Stimulated activated CD8-positive, alpha-beta memory T cell treated with anti-CD3 and anti-CD28 coated beads, Interleukin-12 subunit alpha, Interleukin-12 subunit beta, amount 100 ng/mL, for 4 hours (primary cell): ENCODE measurements around the gene ORC1.

Source experiments
- DNase-seq: peaks from one replicate; pipeline ENCODE4 v3.0.0-alpha.2; 2020; ENCODE audit warnings: low read depth

Gene ORC1

DNA sequence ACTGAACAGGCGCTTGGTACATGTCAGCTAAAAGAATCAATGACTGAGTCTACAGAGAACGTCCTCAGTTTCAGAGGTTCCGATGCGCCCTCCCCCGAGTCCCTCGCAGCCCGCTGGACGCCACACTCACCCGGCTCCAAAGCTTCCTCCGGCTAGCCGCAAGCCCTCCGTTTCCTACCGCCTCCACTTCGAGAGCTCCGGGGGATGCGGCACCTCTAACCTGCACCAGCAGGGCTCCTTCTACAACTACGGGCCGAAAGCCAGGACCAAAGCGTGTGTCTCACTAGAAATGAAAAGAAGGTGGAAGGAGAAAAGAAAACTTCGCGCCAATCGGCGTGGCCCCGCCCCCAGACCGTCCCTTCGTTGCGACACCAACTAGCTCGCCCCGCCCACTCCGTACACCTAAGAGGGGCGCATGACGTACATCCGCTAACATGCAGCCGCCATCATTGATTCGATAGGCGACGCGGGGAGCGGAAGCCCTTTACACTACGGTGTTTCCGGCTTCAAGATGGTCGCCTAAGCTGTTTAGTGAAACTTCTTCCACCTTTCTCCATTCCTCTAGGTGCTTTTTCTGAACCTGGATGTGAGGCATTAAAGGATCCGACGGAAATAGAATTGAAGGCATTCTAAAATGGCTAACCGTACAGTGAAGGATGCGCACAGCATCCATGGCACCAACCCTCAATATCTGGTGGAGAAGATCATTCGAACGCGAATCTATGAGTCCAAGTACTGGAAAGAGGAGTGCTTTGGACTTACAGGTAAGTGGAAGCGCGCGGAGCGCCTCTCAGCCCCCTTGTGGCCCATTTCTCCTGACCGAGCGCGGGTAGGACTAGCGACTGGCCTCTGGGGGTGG lies at the start of gene ORC1, which contains the start of gene PRPF38A:
TSS of gene ORC1 (minus strand) at position 308 of the 859 bp plus-strand sequence. CDS start 2,200 bp downstream, outside the sequence.
TSS of gene PRPF38A (plus strand) at position 487 of the 859 bp plus-strand sequence. CDS start at position 635, 148 bp downstream.
- peak; percentile 90 for DNase-seq

DNA sequence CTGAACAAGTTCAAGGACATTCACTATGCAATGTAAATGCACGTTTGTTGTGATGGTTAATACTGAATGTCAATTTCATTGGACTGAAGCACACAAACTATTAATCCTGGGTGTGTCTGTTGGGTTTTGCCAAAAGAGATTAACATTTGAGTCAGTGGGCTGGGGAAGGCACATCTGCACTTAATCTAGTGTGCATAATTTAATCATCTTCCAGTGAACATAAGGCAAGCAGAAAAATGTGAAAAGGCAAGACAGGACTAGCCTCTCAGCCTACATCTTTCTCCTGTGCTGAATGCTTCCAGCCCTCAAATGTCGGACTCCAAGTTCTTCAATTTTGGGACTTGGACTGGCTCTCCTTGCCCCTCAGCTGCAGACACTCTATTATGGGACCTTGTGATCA lies 40.2 kb upstream of the ORC1 start:
- DNase-seq = no peak

DNA sequence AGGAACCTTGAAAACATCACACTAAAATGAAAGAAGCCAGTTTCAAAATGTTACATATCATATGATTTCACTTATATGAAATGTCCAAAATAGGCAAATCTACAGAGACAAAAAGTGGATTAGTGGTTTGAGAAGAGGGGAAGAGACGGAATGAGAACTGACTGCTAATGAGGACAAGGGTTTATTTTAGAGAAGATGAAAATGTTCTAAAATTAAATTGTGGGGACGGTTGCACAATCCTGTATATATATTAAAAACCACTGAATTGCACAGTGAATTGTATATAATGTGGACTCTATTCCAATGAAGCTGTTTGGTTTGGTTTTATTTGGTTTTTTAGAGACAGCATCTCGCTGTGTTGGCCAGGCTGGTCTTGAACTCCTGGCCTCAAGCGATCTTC lies 35.8 kb upstream of the ORC1 start:
- DNase-seq = no peak

DNA sequence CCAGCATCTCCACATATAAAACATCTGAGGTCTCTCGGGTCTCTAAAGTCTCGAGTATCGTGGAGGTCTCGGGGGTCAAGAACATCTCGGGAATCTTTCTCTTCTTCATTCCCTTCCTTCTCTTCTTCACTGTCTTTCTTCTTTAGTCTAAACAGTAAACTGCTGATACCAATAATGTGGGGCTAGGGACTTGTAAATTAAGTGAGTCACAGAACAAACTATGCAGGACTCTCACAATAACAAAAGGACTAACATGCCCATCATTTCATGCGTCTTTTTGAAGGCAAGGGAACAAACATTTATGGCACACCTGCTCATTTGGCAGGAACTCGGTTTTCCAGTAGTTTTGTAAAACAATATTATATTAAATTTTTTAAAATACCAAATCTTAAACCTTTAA lies 32.6 kb upstream of the ORC1 start:
- no peak for DNase-seq

DNA sequence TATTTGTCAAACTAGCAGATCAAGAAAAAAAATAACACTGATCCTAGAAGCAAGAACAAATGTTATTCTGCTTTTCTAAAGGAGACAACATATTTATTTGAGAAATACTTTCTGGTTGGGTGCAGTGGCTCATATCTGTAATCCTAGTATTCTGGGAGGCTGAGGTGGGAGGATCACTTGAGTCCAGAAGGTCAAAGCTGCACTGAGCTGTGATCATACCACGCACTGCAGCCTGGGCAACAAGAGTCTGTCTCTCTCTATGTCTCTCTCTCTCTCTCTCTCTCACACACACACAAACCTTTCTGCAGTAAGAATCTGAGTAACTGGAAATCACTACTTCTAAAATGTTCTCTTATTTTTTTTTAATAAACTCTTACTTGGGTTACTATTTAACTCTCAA lies 31.4 kb upstream of the ORC1 start:
- no peak for DNase-seq

GRCh38 chr1:52435211-52435610 lies 31.0 kb upstream of the ORC1 start:
- no peak for DNase-seq

GRCh38 chr1:52432807-52433206 lies 28.6 kb upstream of the ORC1 start:
- no peak for DNase-seq

DNA sequence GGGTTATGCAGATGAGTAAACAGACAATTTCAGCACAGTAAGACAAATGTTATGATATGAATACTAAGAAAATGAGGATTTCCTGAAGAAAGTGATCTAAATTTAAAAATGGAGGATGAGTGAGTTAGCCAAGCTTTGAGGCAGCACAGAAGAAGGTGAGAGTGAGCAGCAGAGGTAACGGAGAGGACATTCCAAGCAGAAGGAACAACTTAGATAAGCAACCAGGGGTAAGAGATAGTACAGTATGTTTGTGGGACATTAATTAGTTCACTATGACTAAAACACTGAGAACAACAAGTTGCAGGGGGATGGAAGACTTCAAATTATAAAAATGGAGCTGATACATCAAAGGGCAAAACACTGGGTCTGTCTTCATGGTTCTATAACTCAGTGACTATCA lies 22.9 kb upstream of the ORC1 start:
- DNase-seq = no peak

- DNase-seq = no peak
Measured at GRCh38 chr1:52426371-52426770, 22.1 kb upstream of the ORC1 start.

GRCh38 chr1:52424813-52425212 lies 20.6 kb upstream of the ORC1 start:
- no peak for DNase-seq

- DNase-seq = no peak
Measured at GRCh38 chr1:52424231-52424636, 20.0 kb upstream of the ORC1 start.

DNA sequence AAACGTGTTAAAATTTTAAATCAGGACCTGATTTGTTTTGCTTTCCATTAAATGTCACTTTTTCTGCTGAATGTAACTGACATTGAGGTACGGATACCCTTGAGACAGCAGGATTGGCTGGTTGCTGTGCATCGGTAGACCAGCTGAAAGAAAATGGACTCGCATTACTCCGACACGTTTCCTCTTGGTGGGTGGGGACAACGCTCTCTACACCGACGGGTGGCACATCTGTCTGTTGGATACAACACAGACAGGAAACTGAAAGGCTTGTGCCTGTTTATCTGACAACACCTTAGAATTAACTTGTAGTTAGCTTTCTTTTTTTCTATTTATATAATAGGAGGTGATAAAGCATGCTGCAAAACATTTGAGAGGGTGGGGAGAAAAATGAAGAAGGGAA lies 19.5 kb upstream of the ORC1 start:
- peak; percentile 32 for DNase-seq

DNA sequence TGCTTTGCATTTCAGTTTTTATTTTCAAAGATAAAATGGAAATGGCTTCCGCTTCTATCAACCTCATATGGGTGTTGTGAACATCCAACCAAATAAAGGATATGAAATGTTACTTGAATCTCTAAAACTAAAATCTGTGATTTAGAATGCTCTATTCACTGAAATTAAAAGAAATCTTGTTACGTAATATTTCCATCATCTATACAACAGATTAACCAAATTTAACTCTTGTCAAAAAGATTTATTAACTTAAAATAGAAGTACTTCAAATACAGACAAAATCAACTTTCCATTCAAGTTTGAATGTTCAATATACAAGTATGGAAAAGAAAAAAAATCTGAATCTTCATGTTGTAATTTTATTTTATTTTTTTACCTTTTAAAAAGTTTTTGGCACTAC lies 18.8 kb upstream of the ORC1 start:
- no peak for DNase-seq

GRCh38 chr1:52420713-52421112 lies 16.5 kb upstream of the ORC1 start:
- DNase-seq = no peak

DNA sequence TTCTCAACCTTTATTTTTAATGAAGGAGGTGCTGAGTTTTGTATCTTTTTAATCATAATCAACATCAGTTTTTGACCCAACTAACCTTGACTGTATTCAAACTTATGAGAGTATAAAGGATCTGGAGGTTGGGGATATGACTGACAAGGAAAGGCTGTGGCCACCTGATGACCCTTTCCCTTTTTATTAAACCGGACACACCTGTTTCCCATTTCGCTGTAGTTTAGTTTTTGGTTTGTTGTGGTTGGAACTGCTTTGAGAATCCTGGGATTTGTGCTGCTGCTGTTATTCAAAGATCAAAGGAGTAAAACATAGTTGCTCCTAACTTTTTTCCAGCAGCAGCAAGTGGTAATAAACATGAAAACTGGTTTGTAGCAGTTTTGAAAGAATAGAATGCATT lies 12.6 kb upstream of the ORC1 start:
- DNase-seq = no peak

DNA sequence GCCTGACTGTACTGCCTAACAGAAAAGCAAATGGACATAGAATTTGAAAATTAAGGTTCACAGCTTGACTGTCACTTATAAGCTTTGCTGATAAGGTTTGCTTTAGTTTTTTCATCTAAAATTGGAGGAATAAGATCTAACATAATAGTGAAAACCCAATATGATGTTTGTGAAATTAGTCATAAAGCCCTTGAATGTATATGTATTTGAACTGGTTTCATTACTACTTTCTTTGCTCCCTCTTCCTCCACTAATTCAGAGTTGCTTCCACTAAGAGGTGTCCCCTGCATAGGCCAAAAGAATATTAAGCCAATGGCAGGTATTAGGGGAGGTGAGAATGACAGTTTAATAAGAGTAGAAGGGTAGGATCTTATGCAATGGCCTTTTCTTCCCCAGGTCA lies 10.7 kb upstream of the ORC1 start:
- DNase-seq = no peak

GRCh38 chr1:52413410-52413989 lies 9.3 kb upstream of the ORC1 start:
- DNase-seq = no peak

DNA sequence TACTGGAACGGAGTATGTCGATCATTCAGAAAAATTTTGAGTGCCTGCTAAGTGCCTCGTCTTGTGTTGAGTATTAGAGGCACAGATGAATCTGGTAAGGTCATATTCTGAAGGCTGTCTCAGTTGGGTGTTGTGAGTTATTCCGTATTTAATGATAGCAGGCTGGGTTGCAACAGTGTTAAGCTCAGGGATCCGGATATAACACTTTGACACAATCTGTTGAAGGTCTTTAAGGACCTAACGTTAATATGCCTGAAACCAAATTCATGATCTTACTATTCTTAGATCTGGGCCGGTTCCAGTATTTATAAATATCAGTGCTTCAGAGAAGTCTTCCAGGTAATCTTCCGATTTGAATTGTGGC lies 734 bp upstream of the ORC1 start:
- no peak for DNase-seq

GRCh38 chr1:52403566-52404115 lies 582 bp downstream of the ORC1 start:
- peak; percentile 5 for DNase-seq

- no peak for DNase-seq
Measured at GRCh38 chr1:52402860-52403240, 1.4 kb downstream of the ORC1 start.

DNA sequence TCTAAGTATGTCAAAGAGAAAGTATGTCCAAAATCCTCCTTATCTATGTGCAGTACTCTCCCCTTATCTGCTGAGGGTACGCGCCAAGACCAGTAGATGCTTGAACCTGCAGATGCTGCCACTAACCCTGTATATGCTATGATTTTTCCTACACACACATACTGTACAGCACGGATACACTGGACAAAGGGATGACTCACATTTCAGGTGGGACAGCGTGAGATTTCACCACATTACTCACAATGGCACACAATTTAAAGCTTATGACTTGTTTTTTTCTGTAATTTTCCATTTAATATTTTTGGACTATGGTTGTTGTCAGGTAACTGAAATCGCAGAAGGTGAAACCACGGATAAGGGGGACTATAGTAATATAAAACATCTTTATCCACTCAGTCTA lies 4.1 kb downstream of the ORC1 start:
- DNase-seq = no peak

DNA sequence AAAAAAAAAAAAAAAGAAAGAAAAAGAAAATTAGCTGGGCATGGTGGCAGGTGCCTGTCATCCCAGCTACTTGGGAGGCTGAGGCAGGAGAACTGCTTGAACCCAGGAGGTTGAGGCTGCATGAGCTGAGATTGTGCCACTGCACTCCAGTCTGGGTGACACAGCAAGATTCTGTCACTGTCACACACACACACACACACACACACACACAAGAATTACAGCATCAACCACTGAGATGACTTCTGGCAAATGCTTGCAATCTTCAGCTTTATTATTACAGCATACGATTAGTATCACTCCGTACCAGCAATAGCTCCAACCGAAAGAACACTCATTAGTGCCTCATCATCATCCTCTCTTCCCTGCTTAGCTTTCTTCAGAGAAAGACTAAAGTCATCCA lies 4.6 kb downstream of the ORC1 start:
- no peak for DNase-seq

- DNase-seq = no peak
Measured at GRCh38 chr1:52393174-52393573, 11.0 kb downstream of the ORC1 start.
